Measurements from ENCODE around the gene STK25.

DNA sequence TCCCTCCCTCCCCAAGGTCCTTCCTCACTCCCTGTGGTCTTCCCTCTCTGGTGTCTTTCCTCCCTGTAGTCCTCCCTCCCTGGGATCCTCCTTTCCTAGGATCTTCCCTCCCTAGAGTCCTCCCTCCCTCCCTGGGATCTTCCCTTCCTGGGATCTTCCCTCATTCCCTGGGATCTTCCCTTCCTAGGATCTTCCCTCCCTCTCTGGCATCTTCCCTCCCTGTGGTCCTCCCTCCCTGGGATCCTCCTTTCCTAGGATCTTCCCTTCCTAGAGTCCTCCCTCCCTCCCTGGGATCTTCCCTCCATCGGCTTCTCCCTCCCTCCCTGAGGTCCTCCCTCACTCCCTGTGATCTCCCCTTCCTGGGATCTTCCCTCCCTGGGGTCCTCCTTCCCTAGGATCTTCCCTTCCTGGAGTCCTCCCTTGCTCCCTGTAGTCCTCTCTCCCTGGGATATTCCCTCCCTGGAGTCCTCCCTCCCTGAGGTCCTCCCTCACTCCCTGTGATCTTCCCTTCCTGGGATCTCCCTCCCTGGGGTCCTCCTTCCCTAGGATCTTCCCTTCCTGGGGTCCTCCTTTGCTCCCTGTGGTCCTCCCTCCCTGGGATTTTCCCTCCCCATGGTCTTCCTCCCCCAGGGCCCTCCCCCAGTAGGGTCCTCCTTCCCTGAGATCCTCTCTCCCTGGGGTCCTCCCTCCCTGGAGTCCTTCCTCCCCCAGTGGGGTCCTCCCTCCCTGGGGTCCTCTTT lies 23.0 kb downstream of the STK25 start:
- TF ChIP-seq, protein P1, sequence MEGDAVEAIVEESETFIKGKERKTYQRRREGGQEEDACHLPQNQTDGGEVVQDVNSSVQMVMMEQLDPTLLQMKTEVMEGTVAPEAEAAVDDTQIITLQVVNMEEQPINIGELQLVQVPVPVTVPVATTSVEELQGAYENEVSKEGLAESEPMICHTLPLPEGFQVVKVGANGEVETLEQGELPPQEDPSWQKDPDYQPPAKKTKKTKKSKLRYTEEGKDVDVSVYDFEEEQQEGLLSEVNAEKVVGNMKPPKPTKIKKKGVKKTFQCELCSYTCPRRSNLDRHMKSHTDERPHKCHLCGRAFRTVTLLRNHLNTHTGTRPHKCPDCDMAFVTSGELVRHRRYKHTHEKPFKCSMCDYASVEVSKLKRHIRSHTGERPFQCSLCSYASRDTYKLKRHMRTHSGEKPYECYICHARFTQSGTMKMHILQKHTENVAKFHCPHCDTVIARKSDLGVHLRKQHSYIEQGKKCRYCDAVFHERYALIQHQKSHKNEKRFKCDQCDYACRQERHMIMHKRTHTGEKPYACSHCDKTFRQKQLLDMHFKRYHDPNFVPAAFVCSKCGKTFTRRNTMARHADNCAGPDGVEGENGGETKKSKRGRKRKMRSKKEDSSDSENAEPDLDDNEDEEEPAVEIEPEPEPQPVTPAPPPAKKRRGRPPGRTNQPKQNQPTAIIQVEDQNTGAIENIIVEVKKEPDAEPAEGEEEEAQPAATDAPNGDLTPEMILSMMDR (conservative IDR thresholded peaks at IDR 0.05; ENCODE audit: low read depth in 2 of 2), result no peak
- TF ChIP-seq ZNF114 (CRISPR knock-in tag; IDR thresholded peaks at IDR 0.05), result no peak
